Measurements from ENCODE around the gene ADAMTSL4.

The ADAMTSL4 gene

GRCh38 chr1:150553392-150554085 lies 4.3 kb downstream of the ADAMTSL4 start:
- in situ Hi-C loops (cut with MboI; ENCODE audit: low sequenced_read_pairs): no loop called here

GRCh38 chr1:150554086-150554452 lies 4.9 kb downstream of the ADAMTSL4 start:
- in situ Hi-C loops (cut with MboI; ENCODE audit: low sequenced_read_pairs): no loop called here

GRCh38 chr1:150555198-150555970 lies 6.2 kb downstream of the ADAMTSL4 start:
- in situ Hi-C loops (cut with MboI; ENCODE audit: low sequenced_read_pairs): no loop called here

GRCh38 chr1:150555971-150556865 lies 7.0 kb downstream of the ADAMTSL4 start:
- in situ Hi-C loops (cut with MboI; ENCODE audit: low sequenced_read_pairs): no loop called here

GRCh38 chr1:150557065-150557600 lies 7.9 kb downstream of the ADAMTSL4 start:
- in situ Hi-C loops (cut with MboI; ENCODE audit: low sequenced_read_pairs): no loop called here

GRCh38 chr1:150557813-150558212 lies 8.6 kb downstream of the ADAMTSL4 start:
- in situ Hi-C loops (cut with MboI; ENCODE audit: low sequenced_read_pairs): no loop called here

GRCh38 chr1:150558303-150558704 lies 9.1 kb downstream of the ADAMTSL4 start:
- in situ Hi-C loops (cut with MboI; ENCODE audit: low sequenced_read_pairs): no loop called here

GRCh38 chr1:150558761-150559655 lies 9.8 kb downstream of the ADAMTSL4 start:
- in situ Hi-C loops (cut with MboI; ENCODE audit: low sequenced_read_pairs): no loop called here

GRCh38 chr1:150559656-150560010 lies 10.4 kb downstream of the ADAMTSL4 start:
- in situ Hi-C loops (cut with MboI; ENCODE audit: low sequenced_read_pairs): no loop called here

- in situ Hi-C loops (cut with MboI; ENCODE audit: low sequenced_read_pairs): no loop called here
Measured at GRCh38 chr1:150560011-150560438, 10.8 kb downstream of the ADAMTSL4 start.

GRCh38 chr1:150560576-150561253 lies 11.5 kb downstream of the ADAMTSL4 start:
- in situ Hi-C loops (cut with MboI; ENCODE audit: low sequenced_read_pairs): no loop called here

- in situ Hi-C loops (cut with MboI; ENCODE audit: low sequenced_read_pairs): no loop called here
Measured at GRCh38 chr1:150561254-150561973, 12.2 kb downstream of the ADAMTSL4 start.

GRCh38 chr1:150561974-150562445 lies 12.8 kb downstream of the ADAMTSL4 start:
- in situ Hi-C loops (cut with MboI; ENCODE audit: low sequenced_read_pairs): no loop called here

GRCh38 chr1:150562446-150563339 lies 13.5 kb downstream of the ADAMTSL4 start:
- in situ Hi-C loops (cut with MboI; ENCODE audit: low sequenced_read_pairs): no loop called here

GRCh38 chr1:150563340-150564038 lies 14.3 kb downstream of the ADAMTSL4 start:
- in situ Hi-C loops (cut with MboI; ENCODE audit: low sequenced_read_pairs): no loop called here

- in situ Hi-C loops (cut with MboI; ENCODE audit: low sequenced_read_pairs): no loop called here
Measured at GRCh38 chr1:150564051-150564991, 15.1 kb downstream of the ADAMTSL4 start.

Data from HL-60/S4 treated with phorbol 12-myristate 13-acetate at 8.2 ng/mL for 4 days and 3 days (cell line).